ENCODE results near the gene PPP4R1.

The PPP4R1 gene

GRCh38 chr18:9637036-9637767, 22.8 kb upstream of the PPP4R1 start:
- Histone ChIP-seq H3K27ac (replicated peaks) (no peak overlapping the region), H3K4me3 (replicated peaks; ENCODE audit: insufficient read depth, low read length) (no peak overlapping the region), H3K27me3 (ENCODE audit: insufficient read depth, poor library complexity, severe bottlenecking) (no peaks in the 10 kb centered on the region)
- DNase-seq (ENCODE audit: low read depth in 1 of 2, low spot score in 1 of 2) = no peak
- TF ChIP-seq CTCF (IDR thresholded peaks at IDR 0.05; ENCODE audit: insufficient read depth, low read length) (no peak), GABPA (IDR thresholded peaks at IDR 0.05; ENCODE audit: low read depth) (no peak), REST (IDR thresholded peaks at IDR 0.05; ENCODE audit: insufficient replicate concordance, low read depth) (no peak), SPI1 (IDR thresholded peaks at IDR 0.05; ENCODE audit: borderline replicate concordance, low read depth) (no peak), POLR2AphosphoS5 (IDR thresholded peaks at IDR 0.05; ENCODE audit: low read depth) (no peak)

GRCh38 chr18:9634856-9635255, 20.5 kb upstream of the PPP4R1 start:
- Histone ChIP-seq H3K4me3 (replicated peaks; ENCODE audit: insufficient read depth, low read length) (no peak overlapping the region), H3K27ac (replicated peaks) (no peak overlapping the region), H3K27me3 (ENCODE audit: insufficient read depth, poor library complexity, severe bottlenecking) (no peaks in the 10 kb centered on the region)
- no peak for DNase-seq (ENCODE audit: low read depth in 1 of 2, low spot score in 1 of 2)
- no peak for TF ChIP-seq REST (IDR thresholded peaks at IDR 0.05; ENCODE audit: insufficient replicate concordance, low read depth)
- no peak for TF ChIP-seq CTCF (IDR thresholded peaks at IDR 0.05; ENCODE audit: insufficient read depth, low read length)
- TF ChIP-seq POLR2AphosphoS5 (IDR thresholded peaks at IDR 0.05; ENCODE audit: low read depth) = no peak
- no peak for TF ChIP-seq GABPA (IDR thresholded peaks at IDR 0.05; ENCODE audit: low read depth)
- no peak for TF ChIP-seq SPI1 (IDR thresholded peaks at IDR 0.05; ENCODE audit: borderline replicate concordance, low read depth)

- no peak for DNase-seq (ENCODE audit: low read depth in 1 of 2, low spot score in 1 of 2)
- Histone ChIP-seq H3K27ac (replicated peaks) (no peak overlapping the region), H3K27me3 (ENCODE audit: insufficient read depth, poor library complexity, severe bottlenecking) (no peaks in the 10 kb centered on the region), H3K4me3 (replicated peaks; ENCODE audit: insufficient read depth, low read length) (no peak overlapping the region)
- TF ChIP-seq REST (IDR thresholded peaks at IDR 0.05; ENCODE audit: insufficient replicate concordance, low read depth) (no peak), POLR2AphosphoS5 (IDR thresholded peaks at IDR 0.05; ENCODE audit: low read depth) (no peak), CTCF (IDR thresholded peaks at IDR 0.05; ENCODE audit: insufficient read depth, low read length) (no peak), GABPA (IDR thresholded peaks at IDR 0.05; ENCODE audit: low read depth) (no peak), SPI1 (IDR thresholded peaks at IDR 0.05; ENCODE audit: borderline replicate concordance, low read depth) (no peak)
These were observed 17.6 kb upstream of the PPP4R1 start for GRCh38 chr18:9631814-9632496.

All from HL-60 (cell line).